GM18505 (cell line): ENCODE measurements around the gene PIGT.

Experiments used
- ATAC-seq: cut with Tn5 transposase; IDR thresholded peaks from one replicate; pipeline ENCODE4 v1.9.1; 2021; ENCODE audit not compliant: unreplicated experiment
- POLR2A ChIP-seq: IDR thresholded peaks from 4 replicates; pipeline ENCODE4 v1.6.1; 2011; ENCODE audit warnings: borderline replicate concordance; ENCODE audit not compliant: insufficient read depth, insufficient read length; ENCODE audit errors: extremely low read depth

Gene PIGT

GRCh38 chr20:45378191-45378590, 37.8 kb upstream of the PIGT start, which contains the start of gene TP53TG5:
TP53TG5 (minus strand) TSS chr20:45378325; CDS start chr20:45378236, 89 bp downstream.
- TF ChIP-seq POLR2A = no peak
- no peak for ATAC-seq

- ATAC-seq = no peak
- no peak for TF ChIP-seq POLR2A
Observed at GRCh38 chr20:45387274-45387673, 28.7 kb upstream of the PIGT start.

GRCh38 chr20:45390931-45391330, 25.0 kb upstream of the PIGT start:
- ATAC-seq = no peak

DNA sequence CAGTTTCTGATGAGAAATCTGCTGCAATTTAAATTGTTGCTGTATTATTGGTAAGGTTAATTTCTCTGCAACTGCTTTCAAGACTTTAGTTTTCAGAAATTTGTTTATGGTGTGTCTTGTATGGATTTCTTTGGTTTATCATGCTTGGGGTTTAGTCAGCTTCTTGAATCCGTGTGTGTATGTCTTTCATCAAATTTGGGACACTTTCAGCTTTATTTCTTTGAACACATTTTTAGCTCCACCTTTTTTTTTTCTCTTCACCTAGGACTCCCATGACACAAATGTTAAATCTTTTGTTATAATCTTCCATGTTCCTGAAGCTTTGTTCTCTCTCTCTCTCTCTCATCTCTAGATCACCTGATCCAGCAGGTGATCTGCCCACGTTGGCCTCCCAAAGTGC, 24.4 kb upstream of the PIGT start:
- ATAC-seq = no peak
- TF ChIP-seq POLR2A = no peak

More at GRCh38 chr20:45390931-45391330, 25.0 kb upstream of the PIGT start:
- no peak for TF ChIP-seq POLR2A

DNA sequence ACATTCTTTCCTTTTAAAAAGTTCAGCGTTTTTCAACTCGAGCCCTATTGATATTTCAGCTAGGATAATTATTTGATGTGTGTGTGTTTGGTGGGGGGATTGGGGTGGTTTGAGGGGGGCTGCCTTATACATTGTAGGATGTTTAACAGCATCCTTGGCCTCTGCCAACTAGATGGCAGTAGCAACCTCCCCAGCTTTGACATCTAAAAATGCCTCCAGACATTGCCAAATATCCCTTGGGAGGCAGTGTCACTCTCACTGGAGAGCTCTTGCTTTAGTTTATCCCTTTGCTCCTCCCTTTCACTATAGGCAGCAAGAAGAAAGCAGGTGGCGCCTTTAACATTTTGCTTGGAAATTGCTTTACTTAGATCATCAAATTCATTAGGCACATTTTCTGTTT, 23.2 kb upstream of the PIGT start:
- no peak for ATAC-seq
- no peak for TF ChIP-seq POLR2A

- TF ChIP-seq POLR2A = no peak
- ATAC-seq = no peak
Observed at GRCh38 chr20:45394221-45395113, 21.5 kb upstream of the PIGT start.

DNA sequence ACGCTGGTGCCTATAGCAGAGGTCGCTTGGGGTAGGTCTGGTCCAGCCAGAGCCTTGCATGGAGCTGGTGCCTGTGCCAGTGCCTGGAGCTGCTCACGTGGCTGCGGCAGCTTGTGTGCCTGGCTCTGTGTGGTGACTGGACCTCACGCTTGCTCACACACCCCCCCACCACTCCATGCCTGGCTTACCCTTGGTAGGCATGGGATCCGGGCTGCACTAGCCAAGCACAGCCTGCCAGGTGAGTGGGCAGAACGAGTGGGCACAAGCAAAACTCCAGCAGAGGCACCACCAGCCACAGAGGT, 20.9 kb upstream of the PIGT start:
- no peak for ATAC-seq
- no peak for TF ChIP-seq POLR2A

- no peak for ATAC-seq
- TF ChIP-seq POLR2A = no peak
Observed at GRCh38 chr20:45399018-45399417, 16.9 kb upstream of the PIGT start.

GRCh38 chr20:45400346-45401031, 15.5 kb upstream of the PIGT start:
- no peak for TF ChIP-seq POLR2A
- ATAC-seq = no peak

DNA sequence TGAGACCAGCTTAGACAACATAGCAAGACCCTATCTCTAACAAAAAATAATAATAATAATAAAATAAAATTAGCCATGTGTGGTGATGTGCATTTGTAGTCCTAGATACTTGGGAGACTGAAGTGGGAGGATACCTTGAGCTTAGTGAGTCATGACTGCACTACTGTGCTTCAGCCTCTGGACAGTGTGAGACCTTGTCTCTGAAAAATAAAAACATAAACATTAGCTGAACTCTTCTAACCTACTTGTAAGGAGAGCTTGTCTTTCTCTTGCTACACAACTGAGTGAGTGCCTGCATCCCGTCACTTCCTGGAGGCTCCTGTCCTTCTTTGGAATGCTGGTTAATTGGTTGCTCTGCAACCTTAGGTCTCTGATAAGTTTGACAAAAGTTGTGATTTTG, 13.0 kb upstream of the PIGT start:
- TF ChIP-seq POLR2A = no peak
- ATAC-seq = no peak

DNA sequence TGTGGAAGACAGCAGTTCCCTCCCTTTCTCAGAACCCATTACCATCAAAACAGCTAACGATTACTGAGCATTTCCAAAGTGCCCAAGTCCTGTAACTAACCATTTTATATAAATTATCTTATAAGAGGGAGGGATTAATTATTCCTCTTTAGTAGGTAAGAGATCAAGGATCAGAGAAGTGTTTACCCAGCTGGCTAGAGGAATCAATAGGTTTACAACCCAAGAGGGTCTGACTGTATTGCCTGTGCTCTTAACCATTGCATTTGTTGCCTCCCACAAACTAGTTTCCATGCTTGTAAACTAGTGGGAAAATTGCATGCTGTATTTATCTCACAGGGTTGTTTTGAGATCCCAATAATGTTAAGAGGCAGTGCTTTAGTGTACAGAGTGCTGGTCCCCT, 11.5 kb upstream of the PIGT start:
- no peak for ATAC-seq
- no peak for TF ChIP-seq POLR2A

GRCh38 chr20:45405571-45406259, 10.2 kb upstream of the PIGT start:
- no peak for ATAC-seq
- TF ChIP-seq POLR2A = no peak

DNA sequence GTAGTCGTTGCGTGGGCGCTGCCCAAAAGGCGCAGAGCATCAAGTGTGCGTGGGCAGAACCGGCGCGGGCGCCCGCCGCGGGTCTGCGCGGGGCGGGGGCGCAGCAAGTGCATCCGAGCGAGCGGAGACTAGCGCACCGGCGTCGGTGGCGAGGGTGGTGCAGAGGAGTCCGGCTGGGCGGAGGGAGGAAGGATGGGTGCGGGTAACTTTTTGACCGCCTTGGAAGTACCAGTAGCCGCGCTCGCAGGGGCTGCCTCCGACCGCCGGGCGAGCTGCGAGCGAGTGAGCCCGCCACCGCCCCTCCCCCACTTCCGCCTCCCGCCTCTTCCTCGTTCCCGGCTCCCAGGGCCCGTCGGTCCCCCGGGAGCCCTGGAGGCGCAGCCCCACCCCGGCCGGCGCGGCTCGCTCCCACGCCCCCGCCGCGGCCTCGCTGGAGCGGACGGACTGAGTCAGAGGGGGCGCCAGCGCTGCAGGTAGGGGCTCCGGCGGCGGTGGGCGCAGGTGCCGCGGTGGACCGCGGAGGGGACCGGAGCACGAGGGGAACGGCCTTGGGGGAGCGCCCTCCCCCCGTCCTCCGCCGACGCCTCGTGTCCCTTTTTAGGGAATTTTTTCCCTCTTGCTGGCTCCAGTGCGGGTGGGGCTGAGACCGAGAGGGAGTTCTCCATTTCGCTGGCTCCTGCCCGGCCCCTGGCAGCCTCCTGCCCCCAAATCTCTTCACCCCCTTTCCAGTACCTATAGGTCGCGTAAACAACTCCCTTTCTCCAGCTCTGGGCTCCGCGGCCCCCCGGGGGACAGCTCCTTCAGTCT, 9.5 kb upstream of the PIGT start:
- no peak for ATAC-seq
- TF ChIP-seq POLR2A = no peak
